Left renal pelvis (tissue), 4 donors: ENCODE results near the gene AP1B1. TPM values are rescaled to one million over a fixed set of nuclear protein-coding genes. Genes with fewer than 3 reads are reported as not detected.
A peak's percentile ranks its signal among the peaks of the same experiment; 100 is the strongest.
"Not testable (repeated sequence)": the region's sequence is repeated elsewhere in the genome, so short reads cannot be mapped to it uniquely, and the experiment has no call there.

ENCODE experiments used
- DNase-seq, 4 donors: peaks; one replicate each; pipeline ENCODE4 v3.0.0-alpha.2; 2013; ENCODE audit warnings: low read depth in 4 of 4, low spot score in 3 of 4
- polyA plus RNA-seq, 4 donors: library from polyadenylated mRNA; unstranded; fragments of 120-200 nt; gene quantifications; one replicate each; pipeline ENCODE4 v1.2.1, GENCODE V29; 2013; ENCODE audit not compliant: insufficient read length in 4 of 4

Gene AP1B1
- 10 to 100 TPM; 29.0 to 48.7 (median 42.6) TPM for polyA plus RNA-seq

DNA sequence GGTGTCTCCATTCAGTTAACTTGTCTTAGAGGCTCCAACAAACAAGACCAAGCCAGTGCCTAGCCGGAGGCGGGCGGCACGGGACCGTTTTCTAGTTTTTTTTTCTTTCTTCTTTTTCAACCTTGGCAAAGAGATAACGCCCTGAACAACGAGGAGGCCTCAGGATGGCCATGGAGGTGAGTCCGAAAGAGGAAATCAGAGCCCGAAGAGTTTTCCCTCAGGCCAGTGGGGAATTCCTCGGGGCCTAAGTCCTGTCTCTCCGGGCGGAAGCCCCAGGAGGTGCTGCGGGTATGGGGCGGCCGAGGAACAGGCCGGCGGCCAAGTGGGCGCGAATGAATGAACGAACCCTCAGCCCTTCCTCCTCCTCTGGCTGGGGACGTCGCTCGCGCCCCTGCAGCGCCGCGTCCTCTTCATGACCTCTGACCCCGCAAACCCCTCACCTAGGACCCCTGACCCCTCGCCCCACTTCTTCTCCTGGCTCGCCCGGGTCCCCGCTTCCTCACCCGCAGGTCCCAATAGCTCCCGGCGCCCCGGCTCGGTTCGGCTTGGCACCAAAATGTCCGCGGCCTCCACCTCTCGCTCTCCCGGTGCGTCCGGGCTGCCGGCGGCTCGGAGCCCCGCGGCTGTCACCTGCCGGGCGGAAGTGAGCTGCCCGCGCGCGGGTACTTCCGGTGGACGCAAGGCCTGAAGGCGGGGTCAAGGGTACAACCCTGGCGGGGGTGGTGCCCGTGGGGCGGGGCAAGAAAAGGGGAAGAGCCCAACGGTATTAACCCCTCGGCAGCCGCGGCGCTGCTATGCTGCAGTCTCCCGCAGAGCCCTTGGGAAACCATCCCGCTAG is at the start of gene AP1B1:
Gene AP1B1 (minus strand): TSS at position 650 of the 838 bp plus-strand sequence. CDS start 21,327 bp downstream, outside the sequence.
- DNase-seq, result peak; percentile 68 to 82 (median 74)

DNA sequence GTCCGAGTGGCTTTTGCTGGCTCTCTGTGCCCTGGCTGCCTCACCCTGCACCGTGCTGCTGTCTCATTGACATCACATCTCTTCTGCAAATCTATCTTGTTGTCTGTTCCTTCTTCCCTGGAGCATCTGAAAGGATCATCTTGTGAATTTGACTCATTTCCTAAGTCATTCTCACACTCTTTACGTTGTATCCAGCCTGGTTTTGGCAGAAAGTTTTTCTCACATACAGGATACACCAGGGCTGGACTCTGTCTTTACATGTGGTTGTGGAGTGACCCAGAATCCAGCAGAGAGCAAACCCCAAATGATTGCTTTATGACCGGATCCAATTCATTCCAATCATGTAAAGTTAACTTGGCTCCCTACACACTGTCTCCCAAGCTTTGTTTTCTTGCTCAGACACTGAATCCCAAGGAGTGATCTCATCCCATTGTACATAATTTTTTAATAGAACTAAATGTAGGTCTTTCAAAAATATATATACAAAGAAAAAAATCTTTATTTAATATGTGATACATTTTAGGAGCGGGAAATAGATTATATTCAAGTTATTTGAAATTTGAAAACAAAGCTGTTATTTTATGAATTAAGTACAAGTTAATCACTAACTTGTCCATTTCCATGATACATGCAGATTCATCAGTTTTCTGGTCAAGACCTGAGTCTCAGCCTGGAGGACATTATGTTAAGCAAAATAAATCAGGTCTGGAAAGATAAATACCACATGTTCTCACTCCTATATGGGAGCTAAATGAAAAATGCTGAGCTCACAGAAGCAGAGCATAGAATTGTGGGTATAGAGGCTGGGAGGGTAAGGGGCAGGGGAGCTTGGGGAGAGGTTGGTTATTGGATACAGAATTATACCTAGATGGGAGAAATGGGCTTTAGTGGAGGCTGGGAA is 47.1 kb upstream of the AP1B1 start:
- no peak for DNase-seq

DNA sequence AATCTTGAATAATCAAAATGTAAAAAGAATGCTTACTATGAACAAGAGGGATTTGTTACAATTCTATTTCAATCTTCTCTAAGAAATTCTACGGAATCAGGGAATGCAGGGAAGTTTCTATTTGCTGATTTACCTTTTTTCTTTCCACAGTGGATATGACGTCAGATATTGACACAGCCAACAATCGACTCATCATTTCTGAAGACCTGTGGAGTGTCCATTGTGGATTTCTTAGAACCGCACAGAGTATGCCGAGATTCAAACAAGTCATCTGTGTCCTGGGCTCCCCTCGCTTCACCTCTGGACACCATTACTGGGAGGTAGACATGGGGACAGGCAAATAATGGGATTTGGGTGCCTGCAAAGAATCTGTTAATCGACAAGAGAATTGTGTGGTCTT is 45.9 kb upstream of the AP1B1 start:
- DNase-seq, result no peak

DNA sequence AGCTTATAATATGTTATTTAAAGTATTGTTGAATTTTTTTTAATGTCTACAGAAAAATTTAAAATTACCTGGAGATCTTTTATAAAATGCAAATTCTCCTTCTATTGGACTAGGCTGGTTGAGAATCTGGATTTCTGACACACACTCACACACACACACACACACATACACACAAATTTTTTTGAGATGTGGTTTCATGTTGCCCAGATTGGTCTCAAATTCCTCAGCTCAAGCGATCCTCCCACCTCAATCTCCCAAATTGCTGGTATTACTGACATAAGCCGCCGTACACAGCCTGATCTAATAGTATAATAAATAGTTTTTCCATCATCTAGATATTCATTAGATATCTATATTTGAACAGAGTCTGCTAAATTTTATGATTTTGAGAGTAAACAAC is 45.5 kb upstream of the AP1B1 start:
- no peak for DNase-seq

DNA sequence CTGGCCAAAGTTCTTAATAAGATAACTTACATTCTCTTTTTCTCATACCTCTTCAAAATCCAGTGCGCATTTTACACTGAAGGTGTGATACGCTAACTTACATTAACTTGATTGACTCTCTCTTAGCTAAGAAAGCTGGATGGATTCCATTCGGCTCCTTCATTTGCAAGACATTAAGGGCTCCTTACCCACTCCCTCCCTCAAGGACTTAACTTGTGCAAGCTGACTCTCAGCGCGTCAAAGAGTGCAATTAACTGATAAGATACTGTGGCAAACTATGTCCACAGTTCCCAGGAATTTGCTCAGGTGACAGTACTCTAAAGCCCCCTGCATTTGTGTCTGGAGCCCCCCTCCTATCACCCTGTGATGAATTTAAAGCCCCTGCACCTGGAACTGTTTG is 43.6 kb upstream of the AP1B1 start:
- no peak for DNase-seq

DNA sequence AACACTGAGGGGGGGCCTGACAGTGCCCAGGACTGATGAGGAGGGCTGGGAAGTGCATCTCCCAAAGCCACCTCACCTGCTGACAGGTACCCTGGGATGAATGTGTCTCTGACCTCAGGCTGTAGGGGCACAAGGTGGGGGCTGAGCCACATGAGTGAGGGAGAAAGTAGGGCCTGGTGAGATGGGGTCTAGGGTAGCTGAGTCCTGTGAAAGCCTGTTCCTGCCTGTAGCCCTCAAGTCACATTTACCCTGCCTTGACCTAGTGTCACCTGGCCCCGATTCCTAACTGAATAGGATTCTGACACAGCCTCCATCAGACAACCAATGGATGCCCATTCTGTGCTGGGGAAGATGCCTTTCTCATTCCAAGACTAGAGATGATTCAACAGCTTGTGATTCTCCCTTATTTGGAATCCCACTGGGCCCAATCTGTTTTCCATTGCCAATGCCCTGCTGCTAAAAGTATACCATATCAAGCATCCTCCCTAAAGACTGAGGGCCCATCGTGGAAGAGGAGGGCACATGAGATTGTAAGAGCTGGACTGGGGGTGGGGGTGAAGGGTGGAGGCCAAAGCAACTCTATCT is 38.9 kb upstream of the AP1B1 start:
- DNase-seq, result no peak

DNA sequence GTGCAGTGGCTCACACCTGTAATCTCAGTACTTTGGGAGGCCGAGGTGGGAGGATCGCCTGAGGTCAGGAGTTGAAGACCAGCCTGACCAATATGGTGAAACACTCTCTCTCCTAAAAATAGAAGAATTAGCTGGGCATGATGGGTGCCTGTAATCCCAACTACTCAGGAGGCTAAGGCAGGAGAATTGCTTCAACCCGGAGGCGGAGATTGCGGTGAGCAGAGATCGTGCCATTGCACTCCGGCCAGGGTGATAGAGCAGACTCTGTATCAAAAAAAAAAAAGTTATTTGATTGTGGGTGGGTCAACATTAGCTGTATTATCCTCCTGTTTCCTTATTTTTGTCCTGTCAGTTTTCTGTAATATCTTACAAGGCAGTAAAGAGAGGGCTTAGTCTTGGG is 38.1 kb upstream of the AP1B1 start:
- DNase-seq, result no peak

DNA sequence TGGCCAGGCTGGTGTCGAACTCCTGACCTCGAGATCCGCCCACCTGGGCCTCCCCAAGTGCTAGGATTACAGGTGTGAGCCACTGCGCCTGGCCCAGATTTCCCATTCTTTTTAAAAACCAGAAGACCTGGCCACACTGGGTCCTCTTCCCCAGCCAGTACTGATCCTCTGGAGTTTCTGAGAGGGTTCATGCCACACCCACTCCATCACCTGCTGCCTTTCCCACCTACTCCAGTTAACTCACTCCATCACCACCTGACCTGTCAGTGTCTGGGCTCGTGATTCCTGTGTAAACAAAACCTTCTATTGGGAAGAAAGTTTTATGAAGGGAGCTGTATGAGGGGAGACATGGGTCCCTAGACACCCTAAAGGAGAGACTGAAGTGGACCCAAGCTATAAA is 30.3 kb upstream of the AP1B1 start:
- DNase-seq, result not testable (repeated sequence)

DNA sequence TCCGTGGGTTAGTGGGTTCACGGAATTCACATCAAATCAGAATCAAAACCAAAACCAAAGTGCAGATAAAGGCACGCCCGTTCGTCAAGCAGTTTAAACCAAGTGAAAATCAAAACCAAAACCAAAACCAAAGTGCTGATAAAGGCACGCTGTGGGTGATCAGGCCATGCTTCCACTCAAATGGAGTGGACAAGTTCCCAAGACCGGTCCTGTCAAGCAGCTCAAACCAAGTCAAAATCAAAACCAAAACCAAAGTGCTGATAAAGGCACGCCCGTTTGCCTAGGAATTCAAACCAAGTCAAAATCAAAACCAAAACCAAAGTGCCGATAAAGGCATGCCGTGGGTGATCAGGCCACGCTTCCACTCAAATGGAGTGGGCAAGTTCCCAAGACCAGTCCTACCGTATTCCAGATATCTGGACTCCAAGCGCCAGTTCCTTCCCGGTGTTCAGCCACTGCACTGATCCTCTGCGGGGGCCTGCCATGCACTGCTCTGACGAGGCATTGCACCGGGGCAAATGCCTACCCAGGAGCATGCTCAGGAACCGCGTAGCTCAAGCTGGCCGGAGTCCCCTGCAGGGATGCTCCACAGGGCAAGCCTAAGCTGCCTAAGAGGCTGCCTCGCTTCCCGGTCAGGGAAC is 26.7 kb upstream of the AP1B1 start:
- DNase-seq, result not testable (repeated sequence)

DNA sequence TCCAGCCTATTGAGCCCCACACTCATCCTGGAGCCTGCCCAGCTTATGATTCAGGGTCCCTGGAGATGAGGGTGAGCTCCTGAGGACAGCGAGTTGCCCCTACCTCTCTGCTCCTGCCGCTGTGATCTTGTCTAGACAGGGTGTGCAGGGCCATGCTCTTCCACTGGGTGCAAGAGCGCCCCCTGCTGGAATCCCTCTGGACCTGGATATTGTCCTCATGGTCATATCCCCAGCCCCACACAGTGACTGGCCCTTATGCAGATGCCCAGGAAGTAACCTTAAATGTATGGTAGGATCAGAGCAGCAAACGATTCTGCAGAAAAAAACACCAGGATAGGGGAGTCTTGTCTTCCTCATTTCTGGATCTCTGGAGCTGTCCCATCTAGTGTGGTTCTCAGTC is 24.4 kb upstream of the AP1B1 start:
- not testable (repeated sequence) for DNase-seq

DNA sequence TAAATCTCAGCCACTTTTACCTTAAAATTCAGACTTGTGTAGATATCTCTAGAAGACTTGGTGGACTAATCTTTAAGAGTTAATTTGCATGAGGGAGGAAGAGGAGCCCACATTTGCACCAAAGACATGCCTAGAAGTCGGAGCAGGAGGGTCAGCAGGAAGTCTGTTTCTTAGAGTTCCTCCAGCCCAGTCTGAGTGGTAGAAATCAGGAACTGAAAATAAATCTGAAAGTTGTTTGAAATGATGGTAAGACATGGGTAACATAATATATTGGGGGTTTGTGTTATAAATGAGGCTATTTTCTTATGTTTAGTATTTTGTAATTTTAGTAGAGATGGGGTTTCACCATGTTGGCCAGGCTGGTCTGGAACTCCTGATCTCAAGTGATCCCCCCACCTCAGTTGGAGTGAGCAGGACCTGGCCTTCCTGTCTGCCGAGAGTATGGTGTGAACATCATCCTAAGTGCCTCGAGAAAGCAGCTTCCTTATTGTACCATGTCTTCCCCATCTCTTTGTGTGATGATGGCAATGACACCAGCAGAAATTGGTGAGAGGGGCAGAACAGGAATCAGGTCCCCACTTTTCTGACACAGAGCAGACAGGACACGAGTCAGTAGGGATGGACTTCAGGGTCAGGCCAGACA is 23.3 kb upstream of the AP1B1 start:
- DNase-seq, result not testable (repeated sequence)

DNA sequence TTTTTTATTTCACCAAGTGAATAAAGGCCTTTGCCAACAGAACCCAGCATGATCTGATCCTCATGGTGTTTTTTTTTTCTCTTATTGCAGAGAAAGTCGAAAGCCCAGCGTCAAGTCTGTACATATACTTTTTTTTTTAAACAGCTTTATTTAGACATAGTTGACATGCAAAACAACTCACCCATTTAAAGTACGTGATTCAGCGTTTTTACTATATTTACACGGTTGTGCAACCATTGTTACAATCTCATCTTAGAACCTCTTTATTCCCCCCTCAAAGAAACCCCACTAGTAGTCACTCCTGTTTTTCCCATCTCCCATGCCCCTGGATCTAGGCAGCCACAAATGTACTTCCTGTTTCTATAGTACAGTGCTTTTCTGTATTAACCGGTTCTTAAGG is 20.6 kb upstream of the AP1B1 start:
- DNase-seq, result no peak

DNA sequence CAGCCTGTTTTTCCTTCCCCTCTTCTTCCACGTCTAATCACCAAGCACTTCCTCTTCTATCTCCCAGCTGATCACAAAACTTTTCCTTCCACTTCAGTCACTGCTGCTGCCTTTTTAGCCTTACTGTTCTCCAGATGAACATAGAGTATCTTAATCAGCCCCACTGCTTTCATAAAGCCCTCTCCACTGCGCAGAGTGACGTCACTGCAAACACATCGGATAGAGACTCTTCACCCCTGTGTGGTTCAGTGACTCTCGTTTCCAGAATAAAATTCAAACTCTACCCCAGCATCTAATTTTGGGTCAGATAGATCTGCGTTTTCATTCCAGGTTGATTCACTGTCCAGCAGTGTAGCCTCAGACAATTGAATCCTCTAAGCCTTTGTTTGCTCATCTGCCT is 13.2 kb upstream of the AP1B1 start:
- DNase-seq, result not testable (repeated sequence)

DNA sequence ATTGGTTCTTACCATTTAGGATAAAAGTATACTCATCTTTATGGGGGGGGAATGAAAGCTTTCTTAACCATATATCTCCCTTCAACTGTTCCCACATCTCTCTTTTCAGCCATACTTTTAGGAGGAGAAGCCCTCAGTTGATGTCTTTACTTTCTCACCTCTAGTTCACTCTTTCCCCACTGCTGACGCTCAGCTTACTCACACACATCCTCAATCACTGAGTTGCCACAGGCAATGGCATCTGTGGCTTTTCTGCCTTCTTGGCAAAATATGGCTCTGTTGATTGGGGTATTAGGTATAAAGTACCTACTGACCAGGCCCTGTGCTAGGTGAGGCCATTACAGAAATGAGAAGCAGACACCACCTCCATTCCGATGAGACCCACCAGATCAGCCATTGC is 12.2 kb upstream of the AP1B1 start:
- no peak for DNase-seq

DNA sequence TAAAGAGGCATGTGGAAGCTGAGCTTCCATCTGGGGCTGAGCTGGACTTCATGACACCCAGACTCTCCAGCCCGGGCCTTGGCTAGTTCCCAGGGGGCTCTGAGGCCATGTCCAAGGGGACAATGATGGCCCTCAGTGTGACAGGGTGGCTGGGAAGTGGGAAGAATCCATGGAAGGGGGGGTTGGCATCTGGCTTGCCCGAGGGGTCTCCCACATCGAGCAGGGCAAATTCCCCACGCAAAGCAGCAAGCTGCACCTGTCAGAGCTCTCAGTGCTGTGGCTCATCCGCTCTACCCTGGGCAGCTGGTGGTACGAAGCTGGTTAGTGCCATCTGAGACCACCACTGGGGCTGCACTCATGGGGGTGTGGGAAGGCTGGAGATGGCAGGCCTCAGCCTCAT is 9.4 kb upstream of the AP1B1 start:
- DNase-seq, result no peak

DNA sequence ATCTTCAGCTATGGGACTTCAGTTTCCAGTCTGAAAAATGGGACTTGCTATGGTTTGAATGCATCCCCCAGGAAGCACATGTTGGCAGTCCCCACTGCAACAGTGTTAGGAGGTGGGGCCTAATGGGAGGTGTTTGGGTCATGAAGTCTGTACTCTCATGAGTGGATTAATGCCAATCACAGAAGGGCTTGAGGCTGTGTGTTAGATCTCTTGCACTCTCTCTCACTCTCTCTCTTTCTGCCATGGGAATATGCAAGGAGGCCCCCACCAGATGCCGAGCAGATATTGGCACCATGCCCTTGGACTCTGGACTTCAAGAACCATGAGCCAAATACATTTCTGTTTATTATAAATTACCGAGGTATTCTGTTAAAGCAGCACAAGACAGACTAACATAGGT is 7.8 kb upstream of the AP1B1 start:
- no peak for DNase-seq

DNA sequence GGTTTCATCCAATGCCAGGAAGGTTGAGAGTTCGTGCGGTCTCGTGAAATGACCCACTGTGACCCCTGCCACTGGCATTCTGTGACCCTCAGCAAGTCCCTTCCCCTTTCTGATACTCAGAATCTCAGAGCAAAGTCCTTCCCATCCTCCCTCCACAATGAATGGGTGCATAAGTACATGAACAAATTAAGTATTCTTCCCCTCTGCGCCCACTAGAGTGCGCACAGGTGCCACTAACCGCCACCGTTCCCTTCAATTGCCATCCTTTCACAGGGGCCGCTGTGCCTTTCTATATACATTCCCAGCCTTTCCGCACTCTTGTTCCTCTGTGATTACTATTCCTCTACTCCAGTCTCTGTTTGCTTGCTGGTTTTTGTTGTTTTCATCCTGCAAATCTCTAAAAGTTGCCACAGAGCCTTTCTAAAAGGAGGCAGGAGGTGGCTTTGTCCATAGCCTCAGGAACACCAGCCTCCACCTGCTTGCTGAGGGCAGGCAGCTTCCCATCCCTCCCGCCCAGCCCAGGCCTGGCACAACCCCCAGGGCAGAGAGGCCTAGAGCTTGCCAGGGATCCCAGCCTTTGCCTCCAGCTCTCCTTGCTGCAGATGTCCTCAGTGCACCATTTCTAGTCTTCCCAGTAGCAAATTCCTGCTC is 6.7 kb upstream of the AP1B1 start:
- DNase-seq, result peak in 3 of 4 donors; percentile 52 to 61 (median 60)

DNA sequence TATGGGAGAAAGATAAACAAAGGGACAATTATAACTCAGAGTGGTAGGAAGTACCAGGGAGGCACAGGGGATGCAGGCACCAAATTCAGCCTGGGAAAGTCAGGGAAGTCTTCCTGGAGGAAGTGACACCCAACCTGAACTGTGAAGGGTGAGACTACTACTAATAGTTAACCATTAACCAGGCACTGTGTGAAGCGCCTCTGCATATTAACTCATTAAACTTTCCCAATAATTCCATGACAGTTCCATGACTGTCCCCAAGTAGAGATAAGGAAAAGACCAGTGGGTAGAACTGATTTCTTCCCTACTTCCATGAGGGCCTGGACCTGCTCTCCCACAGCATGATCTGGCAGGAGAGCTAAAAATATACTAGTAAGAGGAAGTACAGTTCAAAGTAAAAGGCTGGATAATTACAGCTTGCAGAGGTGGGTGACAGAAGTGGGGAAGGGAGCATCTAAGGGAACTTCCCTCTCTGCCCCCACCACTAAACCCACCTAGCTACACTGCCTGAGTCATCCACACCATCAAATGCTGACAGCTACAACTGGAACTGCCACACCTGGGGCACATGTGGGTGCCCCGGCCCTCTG is 4.7 kb upstream of the AP1B1 start:
- no peak for DNase-seq

DNA sequence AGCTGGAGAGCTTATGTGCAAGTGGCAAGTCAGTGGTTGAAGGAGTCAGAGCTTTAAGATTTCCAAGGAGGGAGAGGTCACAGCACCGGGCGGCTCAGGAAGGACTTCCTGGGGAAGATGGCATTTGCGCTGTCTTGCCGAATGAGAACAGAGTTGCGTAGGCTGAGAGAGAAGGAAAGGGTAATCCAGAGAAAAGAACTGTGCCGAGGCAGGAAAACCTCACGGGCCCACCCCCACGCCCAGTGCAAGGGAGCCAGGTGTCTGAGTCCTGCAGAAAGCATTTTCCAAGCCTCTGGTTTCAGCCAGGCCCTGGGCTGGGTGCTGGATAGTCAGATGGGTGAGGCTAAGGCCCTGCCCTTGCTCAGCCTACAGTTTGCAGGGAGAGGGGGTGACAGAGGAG is 3.2 kb upstream of the AP1B1 start:
- DNase-seq, result no peak
